K562 (cell line): ENCODE measurements around the gene SUGT1. TPM values are rescaled to one million over a fixed set of nuclear protein-coding genes. Genes with fewer than 3 reads are reported as not detected.
A peak's percentile ranks its signal among the peaks of the same experiment; 100 is the strongest.

Source experiments
- FOXM1 ChIP-seq, 2 experiments: fragments of 450-650 bp in 1 of 2; sonication (generic) in 1 of 2; formaldehyde crosslinking in 1 of 2; IDR thresholded peaks; 2 replicates each; pipeline versions ENCODE4 v1.6.1 to v1.9.0; 2017 to 2022; ENCODE audit warnings: low read depth in 2 of 2, mild to moderate bottlenecking in 2 of 2, missing genetic modification reagents in 1 of 2, moderate library complexity in 1 of 2
- MBD1 ChIP-seq: fragments of 250-450 bp; sonication (Bioruptor Pico); IDR thresholded peaks from 2 replicates; pipeline ENCODE4 v1.8.0; 2022; ENCODE audit warnings: inconsistent platforms
- TOE1 ChIP-seq, 2 experiments: fragments of 450-650 bp in 1 of 2; sonication (generic) in 1 of 2; formaldehyde crosslinking in 1 of 2; IDR thresholded peaks; 2 replicates each; pipeline versions ENCODE4 v1.7.1 to v1.8.0; 2016 to 2022; ENCODE audit warnings: borderline replicate concordance in 2 of 2, mild to moderate bottlenecking in 2 of 2, antibody characterized with exemption in 1 of 2, inconsistent platforms in 1 of 2, low read depth in 1 of 2, missing genetic modification reagents in 1 of 2, moderate library complexity in 1 of 2
- USF2 ChIP-seq: sonication (generic); formaldehyde crosslinking; IDR thresholded peaks from 2 replicates; pipeline ENCODE4 v1.5.0; 2020; ENCODE audit warnings: missing genetic modification reagents
- ZBTB40 ChIP-seq, 2 experiments: fragments of 450-650 bp in 1 of 2; sonication (generic) in 1 of 2; formaldehyde crosslinking in 1 of 2; IDR thresholded peaks; 2 replicates each; pipeline versions ENCODE4 v1.7.1 to v1.9.0; 2016 to 2022; ENCODE audit warnings: inconsistent platforms in 1 of 2, mild to moderate bottlenecking in 1 of 2, missing genetic modification reagents in 1 of 2
- polyA plus RNA-seq, 8 experiments: library from polyadenylated mRNA; depleted of rRNA in 4 of 8; stranded (reverse) in 5 of 8; unstranded in 3 of 8; fragments of >200 nt; fragmentation: Nextera tagmentation in 2 of 8; fragmentation: Illumina TruSeq in 1 of 8; extraction: Ambion mirVana in 2 of 8; extraction: Trizol in 1 of 8; gene quantifications; 2 replicates each; pipeline versions ENCODE4 v1.2.1 to v1.2.3, GENCODE V29; 2011 to 2014; ENCODE audit warnings: inconsistent platforms in 1 of 8, missing spikeins in 1 of 8
- total RNA-seq, 7 experiments: library from RNA; depleted of rRNA in 6 of 7; stranded (reverse); fragments of >200 nt in 6 of 7; fragmentation: Illumina TruSeq in 2 of 7; extraction: Trizol in 2 of 7; gene quantifications; 2 replicates each; pipeline versions ENCODE4 v1.2.1 to v1.2.3, GENCODE V29; 2011 to 2021; ENCODE audit warnings: low replicate concordance in 1 of 7
- TF ChIP-seq, protein P1 (sequence below): IDR thresholded peaks from 2 replicates; pipeline ENCODE4 v1.6.1; 2011; ENCODE audit not compliant: insufficient read length; ENCODE audit errors: extremely low read depth

The SUGT1 gene
- total and polyA plus RNA-seq, 9 of the 15 experiments (the other 6 are each of a cell fraction or from before 2014, with no cell fraction given) = 38.1 to 67.1 (median 53.8) TPM

DNA sequence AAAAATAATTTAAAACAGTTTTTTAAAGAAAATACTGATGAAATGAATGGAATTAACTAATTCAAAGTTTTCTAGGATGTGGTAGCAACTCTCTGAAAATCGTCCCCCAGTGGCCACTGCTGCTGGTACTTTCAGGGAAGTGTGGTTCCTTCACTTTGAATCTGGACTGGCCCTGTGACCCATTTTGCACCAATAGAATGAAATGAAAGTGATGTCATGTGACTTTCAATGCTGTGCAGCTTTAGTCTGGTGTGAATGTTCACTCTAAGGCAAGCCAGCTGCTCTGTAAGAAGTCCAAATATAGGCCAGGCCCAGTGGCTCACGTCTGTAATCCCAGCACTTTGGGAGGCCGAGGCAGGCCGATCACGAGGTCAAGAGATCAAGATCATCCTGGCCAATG lies 36.8 kb upstream of the SUGT1 start (continued):
- TF ChIP-seq ZBTB40 (IDR thresholded peaks at IDR 0.05) (no peak), ZBTB40 (CRISPR knock-in tag; IDR thresholded peaks at IDR 0.05) (no peak), TOE1 (IDR thresholded peaks at IDR 0.05; ENCODE audit: borderline replicate concordance) (peak; percentile 23; the same call in 1 of the 2 replicates), TOE1 (CRISPR knock-in tag; IDR thresholded peaks at IDR 0.05; ENCODE audit: borderline replicate concordance, low read depth) (no peak), FOXM1 (IDR thresholded peaks at IDR 0.05; ENCODE audit: low read depth) (no peak), FOXM1 (CRISPR knock-in tag; IDR thresholded peaks at IDR 0.05; ENCODE audit: low read depth) (no peak), MBD1 (no peak), USF2 (CRISPR knock-in tag) (peak; percentile 32)
- TF ChIP-seq, protein P1, sequence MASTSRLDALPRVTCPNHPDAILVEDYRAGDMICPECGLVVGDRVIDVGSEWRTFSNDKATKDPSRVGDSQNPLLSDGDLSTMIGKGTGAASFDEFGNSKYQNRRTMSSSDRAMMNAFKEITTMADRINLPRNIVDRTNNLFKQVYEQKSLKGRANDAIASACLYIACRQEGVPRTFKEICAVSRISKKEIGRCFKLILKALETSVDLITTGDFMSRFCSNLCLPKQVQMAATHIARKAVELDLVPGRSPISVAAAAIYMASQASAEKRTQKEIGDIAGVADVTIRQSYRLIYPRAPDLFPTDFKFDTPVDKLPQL = no peak
